PFSK-1 (cell line): ENCODE data around the gene SPIN1.

Experiments
- FOXP2 ChIP-seq: optimal IDR thresholded peaks from 2 replicates; pipeline ENCODE3; 2011; ENCODE audit warnings: borderline replicate concordance, control low read depth, inconsistent platforms; ENCODE audit not compliant: insufficient read depth; ENCODE audit errors: extremely low read length, extremely low read depth
- POLR2AphosphoS5 ChIP-seq: IDR thresholded peaks from 2 replicates; pipeline ENCODE4 v1.6.1; 2012; ENCODE audit warnings: low read depth, mild to moderate bottlenecking, control low read depth, low read length, moderate library complexity
- REST ChIP-seq, 2 experiments: IDR thresholded peaks; 2 replicates each; pipeline versions ENCODE4 v1.6.1 to v1.8.0; 2011 to 2012; ENCODE audit warnings: low read depth in 2 of 2, low read length in 2 of 2, control low read depth in 1 of 2, inconsistent platforms in 1 of 2, mild to moderate bottlenecking in 1 of 2, moderate library complexity in 1 of 2; ENCODE audit not compliant: insufficient read depth in 1 of 2
- TAF1 ChIP-seq: IDR thresholded peaks from 2 replicates; pipeline ENCODE4 v1.6.1; 2012; ENCODE audit warnings: low read length, control low read depth, borderline replicate concordance; ENCODE audit not compliant: insufficient read depth

- TF ChIP-seq POLR2AphosphoS5 (no peak), TAF1 (no peak), REST (IDR thresholded peaks at IDR 0.05; ENCODE audit: insufficient read depth in 1 of 2, low read depth in 2 of 2, low read length in 2 of 2) (no peak), FOXP2 (no peak)
These were observed 93.7 kb downstream of the SPIN1 start for GRCh38 chr9:88481933-88482332.
